SK-MEL-5 (cell line): ENCODE results near the gene SLC19A2. TPM values are rescaled to one million over a fixed set of nuclear protein-coding genes. Genes with fewer than 3 reads are reported as not detected.

ENCODE experiments used
- DNase-seq: peaks from one replicate; pipeline ENCODE4 v3.0.0-alpha.2; 2016; ENCODE audit warnings: low read depth, low spot score
- in situ Hi-C: cut with HindIII; loops from 2 replicates; pipeline ENCODE4 v1.10.0; 2016; ENCODE audit warnings: low sequenced_read_pairs, high pct_unique_total_duplicates, low pct_unique_long_range_greater_than_20kb
- total RNA-seq: library from RNA; depleted of rRNA; stranded (reverse); fragments of >200 nt; shearing (Covaris generic); gene quantifications from 2 replicates; pipeline ENCODE4 v1.2.3, GENCODE V29; 2014

Gene SLC19A2
- total RNA-seq, 1 experiment from 2014 or later, result 163 TPM

- in situ Hi-C loops, result no loop called here
- DNase-seq, result no peak
Observed at GRCh38 chr1:169486281-169487051, 722 bp upstream of the SLC19A2 start.

GRCh38 chr1:169484683-169485430 lies 887 bp downstream of the SLC19A2 start:
- DNase-seq, result peak; percentile 66
- in situ Hi-C loops, result no loop called here

- no peak for DNase-seq
- in situ Hi-C loops, result no loop called here
Observed at GRCh38 chr1:169484101-169484500, 1.6 kb downstream of the SLC19A2 start.

- in situ Hi-C loops, result no loop called here
- DNase-seq, result peak; percentile 97
Observed at GRCh38 chr1:169483500-169483966, 2.2 kb downstream of the SLC19A2 start.

- no peak for DNase-seq
- in situ Hi-C loops, result no loop called here
Observed at GRCh38 chr1:169479363-169480066, 6.2 kb downstream of the SLC19A2 start.

- in situ Hi-C loops, result no loop called here
- no peak for DNase-seq
Observed at GRCh38 chr1:169478094-169478672, 7.6 kb downstream of the SLC19A2 start.

GRCh38 chr1:169475806-169476387 lies 9.8 kb downstream of the SLC19A2 start:
- no peak for DNase-seq
- in situ Hi-C loops, result no loop called here

- no peak for DNase-seq
- in situ Hi-C loops, result no loop called here
Observed at GRCh38 chr1:169474302-169474995, 11.3 kb downstream of the SLC19A2 start.

GRCh38 chr1:169473347-169473746 lies 12.4 kb downstream of the SLC19A2 start:
- DNase-seq, result no peak
- in situ Hi-C loops, result no loop called here

GRCh38 chr1:169472738-169473137 lies 13.0 kb downstream of the SLC19A2 start:
- in situ Hi-C loops, result no loop called here
- DNase-seq, result no peak

- in situ Hi-C loops, result no loop called here
- DNase-seq, result no peak
Observed at GRCh38 chr1:169468982-169469381, 16.8 kb downstream of the SLC19A2 start.

GRCh38 chr1:169466259-169467230 lies 19.2 kb downstream of the SLC19A2 start:
- peak; percentile 44 for DNase-seq
- in situ Hi-C loops, result no loop called here

GRCh38 chr1:169465281-169465680 lies 20.5 kb downstream of the SLC19A2 start:
- no peak for DNase-seq
- in situ Hi-C loops, result no loop called here

- no peak for DNase-seq
- in situ Hi-C loops, result no loop called here
Observed at GRCh38 chr1:169462385-169462784, 23.4 kb downstream of the SLC19A2 start.

GRCh38 chr1:169461390-169462000 lies 24.2 kb downstream of the SLC19A2 start:
- no peak for DNase-seq
- in situ Hi-C loops, result no loop called here
